H9 (cell line): ENCODE measurements around the gene OR2AE1. TPM values are rescaled to one million over a fixed set of nuclear protein-coding genes. Genes with fewer than 3 reads are reported as not detected.

Experiments used
- DNase-seq: peaks from one replicate; pipeline ENCODE4 v3.0.0-alpha.2; 2017
- H2AFZ ChIP-seq: one replicate; pipeline ENCODE4 v1.6.1; 2013; ENCODE audit warnings: mild to moderate bottlenecking, low read length, control low read depth, moderate library complexity
- H2AK5ac ChIP-seq: 2 replicates; pipeline ENCODE4 v1.6.1; 2013; ENCODE audit warnings: low read length, control low read depth, mixed read lengths; ENCODE audit not compliant: insufficient read length
- H2BK120ac ChIP-seq: one replicate; pipeline ENCODE4 v1.6.1; 2013; ENCODE audit warnings: low read depth, mild to moderate bottlenecking, low read length, control low read depth, inconsistent platforms; ENCODE audit not compliant: poor library complexity, severe bottlenecking
- H2BK12ac ChIP-seq: 2 replicates; pipeline ENCODE4 v1.6.1; 2013; ENCODE audit warnings: low read length, control low read depth, mixed read lengths, low read depth; ENCODE audit not compliant: insufficient read length
- H2BK15ac ChIP-seq: 2 replicates; pipeline ENCODE4 v1.6.1; 2013; ENCODE audit warnings: low read depth, low read length, control low read depth
- H2BK20ac ChIP-seq: one replicate; pipeline ENCODE4 v1.6.1; 2013; ENCODE audit warnings: low read depth, mild to moderate bottlenecking, low read length, control low read depth, inconsistent platforms; ENCODE audit not compliant: poor library complexity, severe bottlenecking
- H2BK5ac ChIP-seq: 2 replicates; pipeline ENCODE4 v1.6.1; 2013; ENCODE audit warnings: low read length, control low read depth, mixed read lengths; ENCODE audit not compliant: insufficient read length
- H3K14ac ChIP-seq: 2 replicates; pipeline ENCODE4 v1.6.1; 2013; ENCODE audit warnings: low read length, control low read depth; ENCODE audit not compliant: insufficient read depth
- H3K18ac ChIP-seq: 2 replicates; pipeline ENCODE4 v1.6.1; 2013; ENCODE audit warnings: low read depth, mild to moderate bottlenecking, mixed read lengths, low read length, control low read depth; ENCODE audit not compliant: insufficient read length
- H3K23ac ChIP-seq: 2 replicates; pipeline ENCODE4 v1.6.1; 2013; ENCODE audit warnings: low read length, control low read depth, mixed read lengths, low read depth; ENCODE audit not compliant: insufficient read length
- H3K23me2 ChIP-seq: 2 replicates; pipeline ENCODE4 v1.6.1; 2013; ENCODE audit warnings: low read depth, mild to moderate bottlenecking, mixed read lengths, low read length, control low read depth; ENCODE audit not compliant: insufficient read length, poor library complexity, severe bottlenecking
- H3K27ac ChIP-seq: 2 replicates; pipeline ENCODE4 v1.5.1; 2013; ENCODE audit warnings: low read length, control low read depth, mixed read lengths, low read depth; ENCODE audit not compliant: insufficient read length
- H3K27me3 ChIP-seq: 2 replicates; pipeline ENCODE4 v1.6.1; 2013; ENCODE audit warnings: low read length, control low read depth, inconsistent platforms; ENCODE audit not compliant: insufficient read depth
- H3K4ac ChIP-seq: 2 replicates; pipeline ENCODE4 v1.6.1; 2013; ENCODE audit warnings: low read depth, mild to moderate bottlenecking, control low read depth, inconsistent platforms, low read length, moderate library complexity
- H3K4me1 ChIP-seq: 2 replicates; pipeline ENCODE4 v1.6.1; 2013; ENCODE audit warnings: low read length, control low read depth, inconsistent platforms; ENCODE audit not compliant: insufficient read depth
- H3K4me2 ChIP-seq: 2 replicates; pipeline ENCODE4 v1.6.1; 2013; ENCODE audit warnings: low read length, control low read depth, mixed read lengths; ENCODE audit not compliant: insufficient read length, insufficient read depth
- H3K56ac ChIP-seq: 2 replicates; pipeline ENCODE4 v1.6.1; 2013; ENCODE audit warnings: low read depth, mild to moderate bottlenecking, mixed read lengths, low read length, control low read depth; ENCODE audit not compliant: insufficient read length
- H3K79me1 ChIP-seq: 2 replicates; pipeline ENCODE4 v1.6.1; 2013; ENCODE audit warnings: low read depth, mild to moderate bottlenecking, moderate library complexity, low read length, control low read depth, inconsistent platforms; ENCODE audit not compliant: insufficient read depth, poor library complexity, severe bottlenecking
- H3K79me2 ChIP-seq: 2 replicates; pipeline ENCODE4 v1.6.1; 2013; ENCODE audit warnings: low read length, control low read depth, inconsistent platforms; ENCODE audit not compliant: insufficient read depth
- H3K9ac ChIP-seq: 2 replicates; pipeline ENCODE4 v1.6.1; 2013; ENCODE audit warnings: low read length, control low read depth, mixed read lengths; ENCODE audit not compliant: insufficient read length; ENCODE audit errors: extremely low read depth
- H3K9me3 ChIP-seq: one replicate; pipeline ENCODE4 v1.6.1; 2013; ENCODE audit warnings: low read depth, low read length, inconsistent platforms; ENCODE audit not compliant: control insufficient read depth
- H3T11ph ChIP-seq: one replicate; pipeline ENCODE4 v1.6.1; 2013; ENCODE audit warnings: mild to moderate bottlenecking, low read length, control low read depth, inconsistent platforms
- H4K20me1 ChIP-seq: one replicate; pipeline ENCODE4 v1.6.1; 2013; ENCODE audit not compliant: control insufficient read depth, insufficient read length, insufficient read depth
- H4K5ac ChIP-seq: 2 replicates; pipeline ENCODE4 v1.6.1; 2013; ENCODE audit warnings: low read depth, mild to moderate bottlenecking, mixed read lengths, low read length, control low read depth; ENCODE audit not compliant: insufficient read length
- H4K8ac ChIP-seq: replicated peaks from 2 replicates; pipeline ENCODE4 v1.6.1; 2013; ENCODE audit warnings: low read length, control low read depth, mixed read lengths, low read depth; ENCODE audit not compliant: insufficient read length
- H4K91ac ChIP-seq: 2 replicates; pipeline ENCODE4 v1.6.1; 2013; ENCODE audit warnings: low read depth, mild to moderate bottlenecking, moderate library complexity, mixed read lengths, low read length, control low read depth; ENCODE audit not compliant: insufficient read length
- H3K27ac Mint-ChIP-seq, 3 experiments: 2 replicates in 2 of 3; 3 replicates in 1 of 3; pipeline ENCODE4 v1.8.0; 2020 to 2021; ENCODE audit warnings: mixed read lengths in 3 of 3, mild to moderate bottlenecking in 1 of 3, moderate library complexity in 1 of 3
- H3K27me3 Mint-ChIP-seq: 2 replicates; pipeline ENCODE4 v1.8.0; 2021; ENCODE audit warnings: low read depth, mild to moderate bottlenecking, moderate library complexity, mixed read lengths
- H3K36me3 Mint-ChIP-seq, 3 experiments: 2 replicates in 2 of 3; 3 replicates in 1 of 3; pipeline ENCODE4 v1.8.0; 2020 to 2021; ENCODE audit warnings: low read depth in 3 of 3, mixed read lengths in 3 of 3; ENCODE audit not compliant: insufficient read depth in 1 of 3
- H3K4me1 Mint-ChIP-seq, 2 experiments: 2 replicates each; pipeline ENCODE4 v1.8.0; 2020; ENCODE audit warnings: mixed read lengths in 2 of 2
- H3K4me3 Mint-ChIP-seq, 2 experiments: 2 replicates in 1 of 2; 3 replicates in 1 of 2; pipeline ENCODE4 v1.8.0; 2020 to 2021; ENCODE audit warnings: mild to moderate bottlenecking in 2 of 2, mixed read lengths in 2 of 2, moderate library complexity in 1 of 2
- H3K9me3 Mint-ChIP-seq, 2 experiments: 2 replicates in 1 of 2; 3 replicates in 1 of 2; pipeline ENCODE4 v1.8.0; 2020; ENCODE audit warnings: mild to moderate bottlenecking in 2 of 2, mixed read lengths in 2 of 2, moderate library complexity in 1 of 2
- CTCF ChIP-seq: fragments of 200-600 bp; sonication (generic); conservative IDR thresholded peaks from 3 replicates; pipeline ENCODE4 v1.8.0; 2021; ENCODE audit warnings: antibody characterized with exemption, mild to moderate bottlenecking
- WGBS: extraction: QIAGEN DNeasy Blood & Tissue Kit; methylation state at CpG from one replicate; pipeline ENCODE4 v1.1.7; 2013; ENCODE audit warnings: missing lambda C conversion rate, low lambda C conversion rate, mixed read lengths; ENCODE audit not compliant: insufficient read length; ENCODE audit errors: extremely low coverage; 5-methylcytosine and 5-hydroxymethylcytosine counted together
- total RNA-seq: library from RNA; stranded (reverse); gene quantifications from 2 replicates; pipeline ENCODE4 v1.2.1, GENCODE V29; 2021

OR2AE1 gene
- total RNA-seq, 1 experiment from 2014 or later = not detected

- Histone ChIP-seq H2BK20ac (no peak overlapping the region), H2BK12ac (no peak overlapping the region), H4K91ac (no peak overlapping the region), H3K79me2 (no peaks in the 10 kb centered on the region), H3K18ac (no peak overlapping the region), H3K23me2 (no peaks in the 10 kb centered on the region), H3K4me1 (no peaks in the 10 kb centered on the region), H3K4ac (no peak overlapping the region), H4K5ac (no peak overlapping the region), H3K27ac (no peak overlapping the region), H2AFZ (no peak overlapping the region), H4K20me1 (no peaks in the 10 kb centered on the region), H3K56ac (no peak overlapping the region), H2BK5ac (no peak overlapping the region), H3T11ph (no peak overlapping the region), H4K8ac (no peak overlapping the region), H3K27me3 (no peaks in the 10 kb centered on the region), H3K23ac (no peak overlapping the region), H3K14ac (no peak overlapping the region), H3K9ac (no peak overlapping the region), H2BK120ac (no peak overlapping the region), H3K79me1 (no peaks in the 10 kb centered on the region), H3K9me3 (no peaks in the 10 kb centered on the region), H2BK15ac (no peak overlapping the region), H2AK5ac (no peak overlapping the region), H3K4me2 (no peak overlapping the region)
- Mint-ChIP-seq H3K4me1 (peaks cover 0 to 2% of the 10 kb centered on the region in 2 experiments; a peak in 2 of 4 replicates), H3K36me3 (peaks cover 1 to 34% (median 6%) of the 10 kb centered on the region in 3 experiments; a peak in 4 of 7 replicates), H3K4me3 (no peak overlapping the region), H3K27ac (no peak overlapping the region), H3K27me3 (peaks cover 1% of the 10 kb centered on the region; the same call in 1 of the 2 replicates), H3K9me3 (no peaks in the 10 kb centered on the region)
- DNase-seq = no peak
- TF ChIP-seq CTCF = no peak
- no CpG with 5 or more reads among the region's 3 CpGs for WGBS
These were observed 22.0 kb upstream of the OR2AE1 start for GRCh38 chr7:99898836-99899235.
